ENCODE data around the gene PLEKHH1.
"Not testable (repeated sequence)": the region's sequence is repeated elsewhere in the genome, so short reads cannot be mapped to it uniquely, and the experiment has no call there.

Gene PLEKHH1

GRCh38 chr14:67589204-67589770 is 56.2 kb downstream of the PLEKHH1 start:
- no peak for DNase-seq

DNA sequence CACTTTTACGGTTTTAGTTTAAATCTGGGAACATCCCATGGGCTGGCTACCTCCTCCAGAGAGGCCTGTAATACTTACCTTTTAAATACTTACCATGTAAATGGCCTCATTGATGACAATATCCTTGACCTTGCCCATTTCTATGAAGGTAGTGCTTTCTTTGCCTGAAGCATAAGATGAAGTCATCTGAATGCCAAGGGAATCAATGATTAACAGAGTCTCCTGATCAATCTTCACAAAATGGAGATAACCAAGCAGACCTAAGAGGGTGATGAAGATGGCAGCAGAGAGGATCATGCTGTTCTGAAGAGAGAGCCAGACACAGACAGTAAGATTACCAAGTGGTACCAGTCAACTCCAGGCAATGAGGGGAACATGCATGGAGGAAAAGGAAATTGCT is 60.6 kb downstream of the PLEKHH1 start:
- DNase-seq = not testable (repeated sequence)

DNA sequence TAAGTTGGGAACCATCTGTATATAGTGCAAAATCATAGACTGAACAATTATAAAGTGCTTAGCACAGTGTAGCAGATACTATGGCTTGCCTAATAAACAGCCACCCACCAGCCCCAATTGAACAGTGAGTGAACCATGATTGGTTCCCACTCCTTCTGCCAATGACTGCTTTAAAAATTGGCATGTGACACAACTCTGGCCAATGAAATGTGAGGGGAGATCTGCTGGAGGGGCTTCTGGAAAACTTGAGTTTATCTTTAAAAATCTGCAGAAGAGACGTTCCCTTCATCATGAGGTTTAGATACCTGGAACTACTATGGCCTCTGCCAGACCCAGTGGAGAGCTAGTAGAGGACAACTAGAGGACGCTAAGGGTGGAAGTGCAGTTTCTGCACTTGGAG is 62.3 kb downstream of the PLEKHH1 start:
- no peak for DNase-seq

DNA sequence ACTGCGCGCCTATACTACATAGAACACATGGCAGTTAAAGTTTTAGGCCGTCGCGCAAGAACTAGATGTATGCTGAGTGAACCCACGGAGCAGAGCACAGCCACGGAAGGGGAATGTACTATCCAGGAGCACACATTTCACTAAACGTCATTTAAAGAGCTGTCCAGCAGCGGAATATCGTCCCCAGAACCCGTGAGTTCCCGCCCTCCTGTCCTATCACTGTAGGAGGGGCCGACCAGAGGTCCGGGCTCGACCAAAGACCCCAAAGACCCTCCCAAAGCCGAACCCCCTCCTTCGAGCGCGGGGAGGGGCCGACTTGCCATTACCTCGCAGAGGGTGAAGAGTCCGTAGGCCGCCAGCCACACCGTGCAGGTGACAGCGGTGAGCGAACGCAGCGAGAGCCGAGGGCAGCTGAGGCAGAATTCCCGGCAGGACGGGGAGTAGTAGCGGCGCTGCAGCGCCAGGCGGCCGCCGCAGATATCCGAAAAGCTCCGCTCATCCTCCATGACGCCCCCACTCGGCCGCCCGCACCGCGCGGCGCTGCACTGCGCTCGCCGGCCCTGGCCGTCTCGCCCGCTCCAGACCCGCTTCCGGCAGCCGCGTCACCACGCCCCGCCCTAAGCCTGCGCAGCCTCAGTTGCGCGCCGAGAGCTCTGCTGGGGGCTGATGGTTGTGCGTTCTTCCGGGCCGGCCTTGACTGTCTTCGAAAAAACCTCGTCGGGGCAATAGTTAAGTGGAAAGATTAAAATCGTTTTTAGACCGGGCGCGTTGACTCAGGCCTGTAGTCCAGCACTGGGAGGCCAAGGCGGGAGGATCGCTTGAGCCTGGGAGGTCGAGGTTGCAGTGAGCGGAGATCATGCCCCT is 66.8 kb downstream of the PLEKHH1 start, which contains the start of gene PIGH:
PIGH (minus strand) TSS at position 571 of the 864 bp plus-strand sequence; CDS start at position 506, 65 bp downstream.
- DNase-seq = peak; percentile 88

DNA sequence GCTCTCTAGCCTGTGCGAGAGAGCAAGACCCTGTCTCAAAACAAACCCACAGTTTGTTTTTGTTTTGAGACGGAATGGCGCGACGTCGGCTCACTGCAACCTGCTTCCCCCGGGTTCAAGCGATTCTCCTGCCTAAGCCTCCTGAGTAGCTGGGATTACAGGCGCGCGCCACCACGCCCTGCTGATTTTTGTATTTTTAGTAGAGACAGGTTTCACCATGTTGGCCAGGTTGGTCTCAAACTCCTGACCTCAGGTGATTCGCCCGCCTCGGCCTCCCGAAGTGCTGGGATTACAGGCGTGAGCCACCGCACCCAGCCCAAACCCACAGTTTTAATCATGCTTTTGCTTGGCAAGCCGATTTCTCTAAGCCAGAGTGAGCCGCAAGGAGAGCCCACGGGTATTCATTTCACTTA is 67.5 kb downstream of the PLEKHH1 start:
- DNase-seq = not testable (repeated sequence)

GRCh38 chr14:67602076-67602475 is 69.0 kb downstream of the PLEKHH1 start:
- DNase-seq = no peak

- DNase-seq = no peak
These were observed 70.0 kb downstream of the PLEKHH1 start for GRCh38 chr14:67602995-67603545.

DNA sequence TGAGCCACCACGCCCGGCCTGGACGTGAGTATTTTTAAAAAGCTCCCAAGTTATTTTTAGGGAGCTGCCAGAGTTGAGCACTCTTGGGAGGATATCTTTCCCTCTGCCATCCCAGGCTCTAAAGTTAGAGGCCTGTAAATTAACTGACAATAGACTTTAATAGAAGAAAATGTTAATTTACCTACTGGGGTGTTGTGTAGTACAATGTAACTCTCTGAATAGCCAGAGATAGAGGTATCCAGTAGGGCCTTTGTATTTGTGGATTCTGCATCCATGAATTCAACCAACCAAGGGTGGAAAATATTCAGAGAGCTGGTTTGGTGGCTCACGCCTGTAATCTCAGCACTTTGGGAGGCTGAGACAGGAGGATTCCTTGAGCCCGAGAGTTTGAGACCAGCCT is 74.6 kb downstream of the PLEKHH1 start:
- DNase-seq = no peak

DNA sequence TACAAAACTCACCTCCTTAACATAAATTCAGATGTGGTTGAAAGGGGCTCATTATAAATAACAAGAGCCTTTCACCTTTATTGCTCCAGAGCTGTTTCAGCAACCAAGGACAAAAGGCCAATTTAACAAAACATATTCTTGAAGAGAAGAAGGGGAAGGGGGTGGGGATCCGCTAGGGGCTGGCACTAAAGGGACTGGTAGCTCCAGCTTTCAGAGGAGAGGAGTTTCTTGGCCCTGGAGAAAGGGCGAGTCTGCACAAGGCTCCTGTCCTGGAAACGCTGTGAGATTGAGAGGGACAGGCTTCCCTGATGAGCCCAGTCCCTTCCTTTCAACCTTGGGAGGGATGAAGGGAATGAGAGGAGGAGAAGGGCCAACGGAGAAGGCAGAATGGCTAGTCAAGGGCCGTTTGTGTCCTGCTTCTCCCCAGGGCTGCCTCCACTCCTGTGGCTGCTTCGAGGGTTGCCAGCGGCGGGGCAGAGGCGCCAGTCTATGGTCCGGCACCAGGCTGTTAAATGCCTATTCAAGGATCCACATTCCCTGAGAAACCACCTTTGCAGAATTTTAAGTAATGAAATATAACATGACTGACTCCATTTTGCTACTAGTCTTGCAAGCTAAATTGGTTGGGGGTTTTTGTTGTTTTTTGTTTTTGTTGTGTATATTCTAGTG is 76.7 kb downstream of the PLEKHH1 start:
- no peak for DNase-seq

- DNase-seq = no peak
These were observed 77.4 kb downstream of the PLEKHH1 start for GRCh38 chr14:67610491-67610890.

DNA sequence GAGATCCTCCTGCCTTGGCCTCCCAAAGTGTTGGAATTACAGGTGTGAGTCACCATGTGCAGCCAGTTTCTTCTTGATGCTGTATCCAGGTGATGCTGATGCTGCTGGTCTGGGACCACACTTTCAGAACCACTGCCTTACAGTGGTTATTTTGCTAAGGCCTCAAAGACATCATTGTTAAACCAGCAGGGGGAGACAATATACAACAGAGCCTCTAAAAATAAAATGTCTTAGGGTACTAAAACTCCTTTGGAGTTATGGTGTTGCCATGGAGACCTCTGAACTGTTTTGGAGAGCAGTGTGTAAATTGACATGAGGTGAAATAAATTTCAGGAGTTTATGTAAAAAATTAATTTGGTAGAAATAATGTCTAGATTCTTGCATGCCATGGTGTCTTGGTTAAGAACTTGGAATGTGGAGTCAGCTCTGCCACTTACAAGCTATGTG is 85.5 kb downstream of the PLEKHH1 start:
- peak; percentile 72 for DNase-seq

- DNase-seq = peak; percentile 47
These were observed 86.5 kb downstream of the PLEKHH1 start, which contains the start of gene ARG2 for GRCh38 chr14:67619446-67620216. TSS of gene ARG2 (plus strand) at chr14:67619920. CDS start at chr14:67619978, 58 bp downstream.

- no peak for DNase-seq
These were observed 87.2 kb downstream of the PLEKHH1 start for GRCh38 chr14:67620217-67620785.

DNA sequence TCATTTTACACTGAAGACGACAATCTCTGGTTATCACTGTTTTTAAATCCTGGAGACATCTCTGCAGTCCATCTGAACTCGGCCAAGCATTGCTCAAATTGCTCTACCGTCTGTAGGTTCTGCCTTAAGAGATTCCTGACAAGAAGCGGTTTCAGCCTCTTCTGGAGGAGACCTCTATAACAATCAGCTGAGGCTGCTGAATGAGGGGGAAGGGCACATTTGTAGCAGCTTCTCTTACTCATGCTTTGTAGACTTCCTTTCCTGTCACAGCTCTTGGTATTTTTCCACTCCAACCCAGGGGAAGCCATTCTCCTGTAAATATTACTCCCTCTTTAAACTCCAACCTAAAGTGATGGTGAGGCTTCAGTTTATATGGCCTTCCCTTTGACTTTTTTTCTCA is 89.6 kb downstream of the PLEKHH1 start:
- no peak for DNase-seq

DNA sequence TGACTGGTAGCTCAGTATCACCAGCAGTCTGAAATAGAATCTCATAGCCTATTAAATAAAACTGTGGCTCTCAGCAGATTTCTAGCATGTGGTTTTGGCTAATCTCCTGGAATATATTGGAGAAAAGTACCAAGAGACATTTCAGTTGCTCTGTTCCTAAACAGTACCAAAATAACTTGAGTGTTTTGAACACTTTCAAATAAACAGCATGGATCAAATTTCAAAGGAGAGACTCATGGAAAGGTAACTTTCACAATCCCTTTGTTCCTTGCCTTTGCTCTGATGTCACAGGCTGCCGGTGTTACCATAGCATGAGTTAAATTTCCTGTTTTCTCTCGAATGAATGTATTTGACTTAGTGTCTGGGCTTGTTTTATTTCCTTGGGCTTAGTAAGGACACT is 90.0 kb downstream of the PLEKHH1 start:
- DNase-seq = no peak

- DNase-seq = not testable (repeated sequence)
These were observed 93.0 kb downstream of the PLEKHH1 start for GRCh38 chr14:67626131-67626530.

DNA sequence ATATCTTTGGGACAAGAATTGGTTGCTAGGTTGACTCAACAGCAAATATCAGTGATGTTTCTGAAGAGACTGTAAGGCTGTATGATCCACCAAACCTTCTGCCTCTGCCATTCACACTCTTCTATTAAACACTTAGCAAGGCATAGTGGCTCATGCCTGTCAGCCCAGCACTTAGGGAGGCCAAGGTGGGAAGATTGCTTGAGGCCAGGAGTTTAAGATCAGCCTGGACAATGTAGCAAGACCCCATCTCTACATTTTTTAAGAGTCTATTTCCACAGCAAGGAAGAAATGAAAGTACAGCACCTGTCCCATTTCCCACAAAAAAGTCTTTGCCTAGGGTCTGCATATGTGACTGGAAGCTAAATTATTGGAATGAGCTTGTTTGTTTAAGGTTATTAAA is 94.4 kb downstream of the PLEKHH1 start:
- DNase-seq = no peak

GRCh38 chr14:67630186-67630585 is 97.1 kb downstream of the PLEKHH1 start:
- DNase-seq = no peak

DNA sequence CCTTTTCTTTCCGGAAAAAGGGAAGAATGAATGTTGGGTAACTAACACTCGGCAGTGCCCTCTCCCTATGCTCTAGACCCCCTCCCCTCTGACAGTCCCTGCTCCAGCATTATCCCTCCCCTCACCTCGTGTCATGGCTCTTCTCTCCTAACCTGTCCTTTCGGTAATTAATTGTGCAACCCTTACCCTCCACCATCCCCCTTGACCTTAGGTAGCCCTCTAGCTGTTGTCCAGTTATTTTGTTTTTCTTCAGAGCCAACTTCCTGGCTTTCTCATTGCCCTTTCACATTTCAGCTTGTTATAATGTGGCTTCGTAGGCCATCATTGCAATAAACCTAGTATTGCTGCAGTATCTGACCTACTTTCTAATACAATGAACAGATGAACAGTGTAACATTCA is 97.8 kb downstream of the PLEKHH1 start:
- DNase-seq = no peak

DNA sequence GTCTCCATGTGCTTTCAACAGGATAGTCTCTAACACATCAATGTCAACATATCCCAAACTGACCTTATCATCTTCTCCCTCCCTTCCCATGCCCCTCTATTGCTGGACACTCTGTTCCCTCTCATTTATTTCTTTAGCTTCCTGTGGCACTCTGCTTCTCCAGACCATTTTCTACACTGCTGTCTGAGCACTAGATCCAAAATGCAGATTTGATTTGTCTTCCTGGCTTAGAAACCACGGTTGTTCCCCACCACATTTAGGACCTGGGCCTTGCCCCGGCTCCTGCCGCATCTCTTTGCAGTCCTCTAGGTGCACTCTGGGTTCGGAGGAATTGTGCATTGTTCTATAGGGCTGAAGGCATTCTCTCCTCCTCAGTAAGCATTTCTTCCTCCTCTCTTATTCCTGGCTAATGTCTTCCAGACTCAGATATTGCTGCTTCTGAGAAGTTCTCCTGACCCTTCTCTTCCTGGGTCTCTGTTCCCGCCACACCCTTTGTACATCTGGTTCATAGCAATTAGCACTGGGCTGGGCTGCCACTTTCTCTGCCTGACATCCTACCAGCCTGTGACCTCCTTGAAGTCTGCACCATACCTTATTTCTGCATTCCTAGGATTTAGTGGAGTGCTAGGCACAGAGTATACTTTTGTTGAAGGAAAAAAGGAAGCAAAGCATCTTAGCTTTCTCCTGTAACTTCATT is 100.5 kb downstream of the PLEKHH1 start:
- no peak for DNase-seq

- no peak for DNase-seq
These were observed 103.3 kb downstream of the PLEKHH1 start for GRCh38 chr14:67636361-67636919.
